ENCODE results near the gene IMMP2L. TPM values are rescaled to one million over a fixed set of nuclear protein-coding genes. Genes with fewer than 3 reads are reported as not detected.
"Not testable (repeated sequence)": the region's sequence is repeated elsewhere in the genome, so short reads cannot be mapped to it uniquely, and the experiment has no call there.

IMMP2L gene
- total RNA-seq, 1 donor: 8.2 TPM

DNA sequence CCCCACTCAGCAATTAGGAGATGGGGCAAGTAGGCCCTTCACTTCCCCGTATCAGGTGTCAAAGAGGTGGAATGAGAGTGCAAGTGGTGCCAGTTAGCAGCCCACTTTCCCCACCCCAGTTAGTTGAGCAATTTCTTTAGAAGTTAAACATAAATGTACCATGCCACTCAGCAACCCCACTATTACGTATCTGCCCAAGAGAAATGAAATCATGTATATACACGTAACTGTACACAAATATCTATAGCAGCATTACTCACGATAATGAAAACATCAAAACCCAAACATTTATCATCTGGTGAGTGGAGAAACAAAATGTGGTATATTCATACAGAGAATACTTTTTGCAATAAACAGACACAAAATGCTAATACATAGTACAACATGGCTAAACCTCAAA is 50.4 kb downstream of the IMMP2L start:
- H3K4me3 ChIP-seq (ENCODE audit: low read depth, low read length): no peak overlapping the region
- no peak for DNase-seq (ENCODE audit: low read depth)
- TF ChIP-seq, protein P1, sequence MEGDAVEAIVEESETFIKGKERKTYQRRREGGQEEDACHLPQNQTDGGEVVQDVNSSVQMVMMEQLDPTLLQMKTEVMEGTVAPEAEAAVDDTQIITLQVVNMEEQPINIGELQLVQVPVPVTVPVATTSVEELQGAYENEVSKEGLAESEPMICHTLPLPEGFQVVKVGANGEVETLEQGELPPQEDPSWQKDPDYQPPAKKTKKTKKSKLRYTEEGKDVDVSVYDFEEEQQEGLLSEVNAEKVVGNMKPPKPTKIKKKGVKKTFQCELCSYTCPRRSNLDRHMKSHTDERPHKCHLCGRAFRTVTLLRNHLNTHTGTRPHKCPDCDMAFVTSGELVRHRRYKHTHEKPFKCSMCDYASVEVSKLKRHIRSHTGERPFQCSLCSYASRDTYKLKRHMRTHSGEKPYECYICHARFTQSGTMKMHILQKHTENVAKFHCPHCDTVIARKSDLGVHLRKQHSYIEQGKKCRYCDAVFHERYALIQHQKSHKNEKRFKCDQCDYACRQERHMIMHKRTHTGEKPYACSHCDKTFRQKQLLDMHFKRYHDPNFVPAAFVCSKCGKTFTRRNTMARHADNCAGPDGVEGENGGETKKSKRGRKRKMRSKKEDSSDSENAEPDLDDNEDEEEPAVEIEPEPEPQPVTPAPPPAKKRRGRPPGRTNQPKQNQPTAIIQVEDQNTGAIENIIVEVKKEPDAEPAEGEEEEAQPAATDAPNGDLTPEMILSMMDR (IDR thresholded peaks at IDR 0.05; ENCODE audit: insufficient read depth, low read depth, low read length): no peak

DNA sequence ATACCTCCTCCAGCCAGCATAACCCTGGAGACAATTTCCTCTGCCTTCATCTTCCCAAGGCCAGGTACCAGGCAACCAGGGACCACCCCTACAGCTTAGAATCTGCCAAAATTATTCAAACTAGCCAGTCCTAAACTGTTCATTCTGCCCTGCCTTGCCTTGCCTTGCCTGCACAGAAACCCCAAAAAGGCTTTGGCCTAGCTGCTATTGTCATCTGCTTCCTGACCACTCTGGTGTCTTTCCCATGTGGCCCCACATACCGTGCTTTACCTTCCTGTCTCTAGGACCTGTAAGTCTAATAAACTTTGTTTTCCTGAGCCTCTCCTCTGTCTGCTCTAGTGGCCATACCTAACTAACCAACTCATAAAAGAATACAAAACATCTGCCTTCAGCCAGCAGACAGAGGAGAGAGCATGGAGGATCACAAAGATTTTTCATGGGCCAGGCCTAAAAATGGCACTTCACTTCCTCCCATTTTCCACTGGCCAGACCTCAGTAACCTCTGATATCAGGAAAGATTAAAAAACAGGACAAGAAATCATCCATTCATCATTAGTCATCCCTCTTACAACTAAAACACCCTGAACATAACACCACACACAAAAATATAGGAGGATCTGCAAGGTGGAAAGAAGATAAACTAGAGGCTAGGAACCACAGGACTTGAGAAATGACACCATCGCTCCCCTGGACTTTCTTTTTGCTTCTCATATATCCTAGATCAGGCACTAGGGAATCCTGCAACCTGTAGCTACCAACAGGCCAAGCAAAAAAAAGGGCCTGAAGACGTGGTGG is 51.5 kb downstream of the IMMP2L start:
- no peak overlapping the region for H3K4me3 ChIP-seq (ENCODE audit: low read depth, low read length)
- no peak for DNase-seq (ENCODE audit: low read depth)
- TF ChIP-seq, protein P1 (IDR thresholded peaks at IDR 0.05; ENCODE audit: insufficient read depth, low read depth, low read length): no peak

DNA sequence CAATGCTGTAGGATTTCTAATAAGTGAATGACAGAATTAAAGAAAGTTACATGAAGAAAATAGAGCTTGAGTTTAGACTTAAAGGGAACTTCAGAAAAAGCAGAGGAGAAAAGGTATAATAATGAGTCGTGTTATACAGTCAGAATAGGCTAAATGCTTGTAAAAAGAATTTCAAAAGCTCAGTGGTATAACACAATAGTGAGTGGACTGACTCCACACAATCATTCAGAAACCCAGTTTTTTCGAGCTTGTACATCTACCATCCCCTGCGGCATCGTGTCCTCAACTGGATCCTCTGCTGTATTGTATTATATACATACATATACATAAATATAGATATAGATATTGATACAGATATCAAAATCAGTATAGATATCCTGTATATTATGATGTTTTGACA is 52.2 kb downstream of the IMMP2L start:
- TF ChIP-seq, protein P1 (IDR thresholded peaks at IDR 0.05; ENCODE audit: insufficient read depth, low read depth, low read length): no peak

DNA sequence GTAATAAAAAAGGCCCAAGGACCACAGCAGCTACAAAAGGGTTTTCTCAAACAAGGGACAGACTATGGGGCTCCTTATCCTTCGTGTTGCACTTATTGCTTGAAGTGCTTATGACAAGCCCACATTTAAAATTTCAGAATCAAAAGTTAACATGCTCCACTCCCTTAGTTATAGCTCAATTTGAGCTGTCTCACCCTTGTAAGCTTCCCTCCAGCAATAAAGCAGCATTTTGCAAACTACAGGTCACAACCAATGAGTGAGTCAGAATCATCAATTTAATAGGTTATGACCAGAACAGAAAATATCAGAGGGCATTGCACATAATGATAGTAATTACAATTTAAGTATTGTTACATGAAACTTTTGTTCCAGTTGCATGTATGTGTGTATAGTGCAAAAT is 53.0 kb downstream of the IMMP2L start:
- TF ChIP-seq, protein P1 (IDR thresholded peaks at IDR 0.05; ENCODE audit: insufficient read depth, low read depth, low read length): no peak
- H3K4me3 ChIP-seq (ENCODE audit: low read depth, low read length): no peak overlapping the region
- DNase-seq (ENCODE audit: low read depth): no peak

More for the DNA sequence above, 52.2 kb downstream of the IMMP2L start:
- DNase-seq (ENCODE audit: low read depth): no peak
- H3K4me3 ChIP-seq (ENCODE audit: low read depth, low read length): no peak overlapping the region

DNA sequence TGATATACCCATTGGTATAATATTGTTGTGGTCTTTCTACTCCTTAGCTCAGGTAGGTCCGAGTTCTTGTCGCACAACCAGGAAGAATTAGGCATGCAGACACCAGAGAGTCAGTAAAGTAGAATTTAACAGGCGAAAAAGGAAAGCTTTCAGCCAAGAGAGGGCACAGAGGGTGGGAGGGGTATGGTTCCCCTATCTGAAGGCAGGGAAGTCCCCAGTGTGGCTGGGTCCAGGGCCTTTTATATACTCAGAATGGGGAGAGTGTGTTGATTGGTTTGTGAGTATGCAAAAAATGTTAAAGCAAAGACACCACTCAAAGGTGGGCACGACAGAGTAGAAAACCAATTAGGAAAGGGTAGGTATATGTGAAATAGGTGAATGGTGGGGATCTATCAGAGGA is 53.9 kb downstream of the IMMP2L start:
- no peak overlapping the region for H3K4me3 ChIP-seq (ENCODE audit: low read depth, low read length)
- no peak for DNase-seq (ENCODE audit: low read depth)
- TF ChIP-seq, protein P1 (IDR thresholded peaks at IDR 0.05; ENCODE audit: insufficient read depth, low read depth, low read length): no peak

DNA sequence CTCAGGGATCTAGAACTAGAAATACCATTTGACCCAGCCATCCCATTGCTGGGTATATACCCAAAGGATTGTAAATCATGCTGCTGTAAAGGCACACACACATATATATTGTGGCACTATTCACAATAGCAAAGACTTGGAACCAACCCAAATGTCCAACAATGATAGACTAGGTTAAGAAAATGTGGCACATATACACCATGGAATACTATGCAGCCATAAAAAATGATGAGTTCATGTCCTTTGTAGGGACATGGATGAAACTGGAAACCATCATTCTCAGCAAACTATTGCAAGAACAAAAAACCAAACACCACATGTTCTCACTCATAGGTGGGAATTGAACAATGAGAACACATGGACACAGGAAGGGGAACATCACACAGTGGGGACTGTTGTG is 56.9 kb downstream of the IMMP2L start:
- H3K4me3 ChIP-seq (ENCODE audit: low read depth, low read length); DNase-seq (ENCODE audit: low read depth): not testable (repeated sequence)

DNA sequence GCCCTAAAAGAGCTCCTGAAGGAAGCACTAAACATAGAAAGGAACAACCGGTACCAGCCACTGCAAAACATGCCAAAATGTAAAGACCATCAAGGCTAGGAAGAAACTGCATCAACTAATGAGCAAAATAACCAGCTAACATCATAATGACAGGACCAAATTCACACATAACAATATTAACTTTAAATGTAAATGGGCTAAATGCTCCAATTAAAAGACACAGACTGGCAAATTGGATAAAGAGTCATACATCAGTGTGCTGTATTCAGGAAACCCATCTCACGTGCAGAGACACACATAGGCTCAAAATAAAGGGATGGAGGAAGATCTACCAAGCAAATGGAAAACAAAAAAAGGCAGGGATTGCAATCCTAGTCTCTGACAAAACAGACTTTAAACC is 60.5 kb downstream of the IMMP2L start:
- H3K4me3 ChIP-seq (ENCODE audit: low read depth, low read length); DNase-seq (ENCODE audit: low read depth): not testable (repeated sequence)

DNA sequence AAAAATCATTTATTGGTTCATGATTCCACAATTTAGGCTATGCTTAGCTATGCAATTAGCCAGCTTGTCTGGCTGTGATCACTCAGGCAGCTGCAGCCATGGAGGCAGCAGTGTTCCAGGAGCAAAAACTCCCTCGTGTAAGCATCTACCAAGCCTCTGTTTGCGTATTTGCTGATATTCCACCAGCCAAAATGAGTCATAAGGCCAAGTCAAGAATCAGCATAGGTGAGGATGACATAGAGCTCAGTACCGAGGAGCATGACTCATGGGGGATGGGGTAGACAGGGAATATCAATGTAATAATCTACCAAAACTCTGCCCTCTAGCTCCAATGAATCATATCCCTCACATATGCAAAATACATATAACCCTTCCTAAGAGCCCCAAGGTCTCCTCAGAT is 63.3 kb downstream of the IMMP2L start:
- TF ChIP-seq, protein P1 (IDR thresholded peaks at IDR 0.05; ENCODE audit: insufficient read depth, low read depth, low read length): no peak
- DNase-seq (ENCODE audit: low read depth): peak; percentile 44
- no peak overlapping the region for H3K4me3 ChIP-seq (ENCODE audit: low read depth, low read length)

All from fibroblast of villous mesenchyme (primary cell).